ENCODE measurements around the gene SORD.

GRCh38 chr15:45087513-45087912, 64.5 kb downstream of the SORD start:
- TF ChIP-seq CTCF (IDR thresholded peaks at IDR 0.05; ENCODE audit: borderline replicate concordance, extremely low read depth, low read length, poor library complexity, severe bottlenecking) (no peak), EZH2 (IDR thresholded peaks at IDR 0.05; ENCODE audit: borderline replicate concordance, low read depth, low read length, severe bottlenecking) (no peak)
